ENCODE data around the gene ZFTA.

The ZFTA gene

DNA sequence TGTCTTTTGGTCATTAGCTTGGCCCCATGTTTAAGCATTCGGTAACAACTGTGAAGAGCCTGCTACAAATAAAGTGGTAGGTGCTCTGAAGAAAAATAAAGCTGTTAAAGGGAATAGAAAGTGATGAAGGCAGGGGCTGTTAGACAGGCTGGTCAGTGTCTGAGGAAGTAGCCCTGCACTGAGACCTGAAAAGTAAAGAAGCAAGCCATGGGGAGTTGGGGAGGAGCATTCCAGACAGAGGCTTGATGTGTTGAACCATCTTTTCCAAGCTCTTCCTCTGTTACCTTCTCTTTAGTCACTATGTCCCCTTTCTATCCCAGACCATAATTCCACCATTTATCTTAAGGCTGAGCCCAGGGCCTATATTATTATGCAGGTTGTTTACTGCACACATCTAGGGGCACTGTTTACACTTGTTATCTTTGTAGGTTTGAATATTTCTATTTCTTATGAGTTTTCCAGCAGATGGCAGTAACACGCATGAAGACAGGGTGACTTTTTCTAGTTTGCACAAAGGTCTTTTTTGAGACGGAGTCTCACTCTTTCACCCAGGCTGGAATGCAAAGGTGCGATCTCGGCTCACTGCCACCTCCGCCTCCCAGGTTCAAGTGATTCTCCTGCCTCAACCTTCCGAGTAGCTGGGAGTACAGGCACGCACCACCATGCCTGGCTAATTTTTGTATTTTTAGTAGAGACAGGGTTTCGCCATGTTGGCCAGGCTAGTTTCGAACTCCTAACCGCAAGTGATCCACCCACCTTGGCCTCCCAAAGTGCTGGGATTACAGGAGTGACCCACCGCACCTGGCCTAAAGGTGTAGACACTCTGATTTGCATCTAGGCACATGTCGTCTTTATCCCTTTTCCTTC lies 23.0 kb downstream of the ZFTA start:
- no peak for DNase-seq

DNA sequence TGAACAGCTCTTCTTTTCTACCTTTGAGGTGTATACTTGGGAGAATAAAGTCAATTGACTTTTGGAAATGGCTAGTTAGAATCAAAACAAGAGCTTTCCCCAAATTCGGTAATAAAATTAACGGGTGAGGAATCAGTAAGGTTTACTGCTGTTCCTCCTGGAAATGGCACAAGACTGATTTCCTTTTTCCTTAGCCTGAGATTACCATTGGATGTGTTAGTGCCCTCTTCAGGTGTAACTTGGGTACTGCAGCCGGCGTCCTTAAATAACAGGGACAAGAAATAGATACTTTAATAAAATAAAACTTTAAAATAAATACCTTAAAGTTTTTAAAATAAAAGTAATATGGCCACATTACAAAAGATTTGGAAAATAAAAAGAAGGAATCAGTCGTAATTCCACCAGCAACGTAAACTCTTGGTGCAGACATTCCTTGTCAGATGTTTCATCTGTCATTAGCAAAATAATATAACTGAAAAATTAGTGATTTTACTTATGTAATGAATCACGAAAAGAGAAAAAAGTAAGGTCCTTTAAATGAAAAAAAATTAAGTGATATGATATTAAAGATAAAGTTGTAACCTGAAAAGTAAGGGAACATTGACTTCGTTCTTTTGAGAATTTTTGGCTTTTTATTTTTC lies 29.7 kb downstream of the ZFTA start:
- peak; percentile 59 for DNase-seq

DNA sequence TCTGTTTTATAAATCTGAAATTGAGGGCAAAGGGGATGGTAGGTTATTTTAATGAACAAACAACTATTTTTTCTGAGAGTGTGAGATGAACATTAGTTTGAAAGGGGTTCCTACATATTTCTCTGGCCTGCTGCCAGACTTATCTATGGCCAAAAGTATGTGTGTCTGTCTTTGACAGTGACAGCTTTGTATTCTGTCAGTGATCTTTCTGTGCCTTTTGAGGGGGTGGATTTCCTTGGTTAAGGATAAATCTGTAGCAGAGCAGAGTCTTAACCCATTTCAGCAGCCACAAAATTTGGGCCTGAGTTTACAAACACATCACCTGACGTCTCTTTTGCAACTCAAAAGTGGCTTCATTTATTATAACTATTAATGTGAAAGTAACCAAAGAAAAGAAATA lies 30.9 kb downstream of the ZFTA start:
- DNase-seq: no peak

DNA sequence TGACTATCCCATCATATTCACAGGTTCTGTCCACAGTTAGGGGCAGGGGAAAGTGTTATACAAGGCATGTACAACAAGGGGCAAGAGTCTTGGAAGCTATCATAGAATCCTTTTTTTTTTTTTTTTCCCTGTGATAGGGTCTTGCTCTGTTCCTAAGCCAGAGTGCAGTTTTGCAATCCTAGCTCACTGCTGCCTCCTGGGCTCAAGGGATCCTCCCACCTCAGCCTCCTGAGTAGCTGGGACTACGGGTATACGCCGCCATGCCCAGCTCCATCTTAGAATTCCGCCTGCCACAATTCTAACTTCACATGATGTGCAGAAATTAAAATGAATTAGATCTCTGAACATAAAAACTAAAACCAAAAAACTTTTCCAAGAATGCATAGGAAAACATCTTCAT lies 31.7 kb downstream of the ZFTA start:
- no peak for DNase-seq

DNA sequence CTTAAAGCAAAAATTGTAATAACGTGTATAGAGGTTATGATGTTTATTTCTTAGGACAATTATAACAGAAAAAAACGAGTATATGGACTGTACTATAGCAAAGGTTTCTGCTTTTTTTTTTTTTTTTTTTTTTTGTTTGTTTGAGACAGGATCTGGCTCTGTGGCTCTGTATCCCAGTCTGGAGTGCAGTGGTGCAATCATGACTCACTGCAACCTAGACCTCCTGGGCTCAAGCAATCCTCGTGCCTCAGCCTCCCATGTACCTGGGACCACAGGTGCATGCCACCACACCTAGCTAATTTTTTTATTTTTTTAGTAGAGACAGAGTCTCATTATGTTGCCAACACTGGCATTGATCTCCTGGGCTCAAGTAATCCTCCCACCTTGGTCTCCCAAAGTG lies 39.2 kb downstream of the ZFTA start:
- DNase-seq: no peak

DNA sequence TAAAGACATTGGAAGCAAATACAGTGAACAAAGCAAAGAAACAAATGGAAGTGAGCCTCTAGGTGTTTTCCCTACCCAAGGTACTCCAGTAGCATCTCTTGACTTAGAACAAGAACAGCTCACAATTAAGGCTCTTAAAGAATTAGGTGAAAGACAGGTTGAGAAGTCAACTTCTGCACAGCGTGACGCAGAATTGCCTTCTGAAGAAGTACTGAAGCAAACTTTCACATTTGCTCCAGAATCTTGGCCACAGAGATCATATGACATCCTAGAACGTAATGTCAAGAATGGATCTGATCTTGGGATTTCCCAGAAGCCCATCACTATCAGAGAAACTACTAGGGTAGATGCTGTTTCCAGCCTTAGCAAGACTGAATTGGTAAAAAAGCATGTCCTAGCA lies 48.0 kb downstream of the ZFTA start:
- DNase-seq: no peak

DNA sequence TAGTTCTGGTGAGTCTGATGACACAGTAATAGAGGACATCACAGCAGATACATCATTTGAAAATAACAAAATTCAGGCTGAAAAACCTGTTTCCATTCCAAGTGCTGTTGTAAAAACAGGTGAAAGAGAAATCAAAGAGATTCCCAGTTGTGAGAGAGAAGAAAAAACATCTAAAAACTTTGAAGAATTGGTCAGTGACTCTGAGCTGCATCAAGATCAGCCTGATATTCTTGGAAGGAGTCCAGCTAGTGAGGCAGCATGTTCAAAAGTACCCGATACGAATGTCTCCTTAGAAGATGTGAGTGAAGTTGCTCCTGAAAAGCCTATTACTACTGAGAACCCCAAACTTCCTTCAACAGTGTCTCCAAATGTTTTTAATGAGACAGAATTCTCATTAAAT lies 48.6 kb downstream of the ZFTA start:
- no peak for DNase-seq

DNA sequence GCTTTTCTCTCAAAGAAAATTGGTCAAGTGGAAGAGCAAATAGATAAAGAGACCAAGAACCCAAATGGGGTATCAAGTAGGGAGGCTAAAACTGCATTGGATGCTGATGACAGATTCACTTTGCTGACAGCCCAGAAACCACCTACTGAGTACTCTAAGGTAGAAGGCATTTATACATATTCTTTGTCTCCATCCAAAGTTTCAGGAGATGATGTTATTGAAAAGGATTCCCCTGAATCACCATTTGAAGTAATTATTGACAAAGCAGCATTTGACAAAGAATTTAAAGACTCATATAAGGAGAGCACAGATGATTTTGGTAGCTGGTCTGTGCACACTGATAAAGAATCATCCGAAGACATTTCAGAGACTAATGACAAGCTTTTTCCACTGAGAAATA lies 49.6 kb downstream of the ZFTA start:
- no peak for DNase-seq
